Sigmoid colon (tissue), 4 donors: ENCODE results near the gene PER2.

Source experiments
- CTCF ChIP-seq, 4 experiments: fragments of 450-650 bp in 3 of 4; fragments of 200-600 bp in 1 of 4; IDR thresholded peaks; one replicate each; pipeline ENCODE4 v1.5.1; 2016 to 2019; ENCODE audit warnings: antibody characterized with exemption in 4 of 4, mild to moderate bottlenecking in 3 of 4, moderate library complexity in 2 of 4
- POLR2A ChIP-seq, 2 donors: fragments of 450-650 bp; IDR thresholded peaks; one replicate each; pipeline ENCODE4 v1.6.1; 2016; ENCODE audit warnings: antibody characterized with exemption in 2 of 2, mild to moderate bottlenecking in 2 of 2, moderate library complexity in 2 of 2
- POLR2AphosphoS5 ChIP-seq, 4 donors: sonication (generic); formaldehyde crosslinking; IDR thresholded peaks; one replicate each; pipeline ENCODE4 v1.6.1; 2017; ENCODE audit warnings: antibody characterized with exemption in 4 of 4

DNA sequence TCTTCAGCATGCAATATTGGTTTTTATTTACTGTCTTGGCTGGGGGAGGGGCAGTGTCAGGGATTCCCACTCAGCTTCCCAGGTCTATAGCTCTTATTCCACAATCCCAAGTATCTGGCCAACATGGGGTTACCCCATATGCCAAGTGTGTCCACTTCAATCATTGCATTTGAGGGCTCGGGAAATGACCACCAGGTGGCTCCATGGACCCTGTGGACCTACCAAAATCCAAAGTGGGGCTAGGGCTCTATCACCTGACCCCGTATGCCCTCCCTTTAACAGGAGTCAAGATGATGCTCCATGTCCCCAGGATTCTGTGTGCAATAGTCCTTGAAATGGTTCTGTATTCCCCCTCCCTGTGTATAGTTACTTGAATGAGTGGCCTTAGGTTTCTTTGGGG lies 19.8 kb upstream of the PER2 start:
- TF ChIP-seq CTCF (IDR thresholded peaks at IDR 0.05) (no peak), POLR2AphosphoS5 (IDR thresholded peaks at IDR 0.05) (no peak), POLR2A (IDR thresholded peaks at IDR 0.05) (no peak)
